IMR-90 (cell line): Measurements from ENCODE around the gene CNDP1. TPM values are rescaled to one million over a fixed set of nuclear protein-coding genes. Genes with fewer than 3 reads are reported as not detected.

Source experiments
- ATAC-seq: fragments of 200-7000 bp; cut with Tn5 transposase; 2 replicates; pipeline ENCODE4 v1.9.1; 2020; ENCODE audit warnings: low read depth, mild to moderate bottlenecking, moderate library complexity
- BruUV-seq: library from RNA; stranded (reverse); fragments of 400-500 nt; replicated peaks from 2 replicates; lab custom pipeline; 2021; lab: Mats Ljungman, UMichigan
- CTCF ChIA-PET: fragments of 300-600 bp; formaldehyde crosslinking; extraction: SDS; loops from one replicate; lab custom pipeline; 2021; ENCODE audit warnings: antibody characterized with exemption; lab: Yijun Ruan, JAX
- POLR2A ChIA-PET: fragments of 300-600 bp; sonication (Branson Sonifier 250); formaldehyde crosslinking; loops from one replicate; lab custom pipeline; 2022; ENCODE audit warnings: antibody characterized with exemption; ENCODE audit not compliant: unreplicated experiment; lab: Charles Lee
- DNase-seq: peaks from one replicate; pipeline ENCODE4 v3.0.0; 2013
- H2AFZ ChIP-seq: replicated peaks from 2 replicates; pipeline ENCODE3; 2013; ENCODE audit warnings: low read length, mild to moderate bottlenecking; ENCODE audit not compliant: poor library complexity
- H2AK5ac ChIP-seq: 2 replicates; pipeline ENCODE4 v1.6.1; 2013; ENCODE audit warnings: low read depth, low read length, inconsistent platforms
- H2AK9ac ChIP-seq: replicated peaks from 2 replicates; pipeline ENCODE3; 2013; ENCODE audit warnings: mild to moderate bottlenecking, low read depth, low read length, moderate library complexity; ENCODE audit not compliant: poor library complexity
- H2BK120ac ChIP-seq: 2 replicates; pipeline ENCODE4 v1.6.1; 2013; ENCODE audit warnings: low read depth, low read length, inconsistent platforms
- H2BK15ac ChIP-seq: 3 replicates; pipeline ENCODE4 v1.6.1; 2013; ENCODE audit warnings: low read depth, low read length, inconsistent platforms
- H2BK20ac ChIP-seq: 2 replicates; pipeline ENCODE4 v1.6.1; 2013; ENCODE audit warnings: low read depth, mild to moderate bottlenecking, inconsistent platforms, low read length, moderate library complexity
- H2BK5ac ChIP-seq: 2 replicates; pipeline ENCODE4 v1.6.1; 2013; ENCODE audit warnings: mild to moderate bottlenecking, low read depth, low read length, inconsistent platforms; ENCODE audit not compliant: poor library complexity, severe bottlenecking
- H3K14ac ChIP-seq: replicated peaks from 2 replicates; pipeline ENCODE4 v1.6.1; 2013; ENCODE audit warnings: low read depth, low read length, inconsistent platforms
- H3K18ac ChIP-seq: 2 replicates; pipeline ENCODE4 v1.6.1; 2013; ENCODE audit warnings: low read depth, low read length, control low read depth
- H3K23ac ChIP-seq: 2 replicates; pipeline ENCODE4 v1.6.1; 2013; ENCODE audit warnings: low read depth, low read length, inconsistent platforms
- H3K27ac ChIP-seq: 2 replicates; pipeline ENCODE4 v1.5.1; 2013; ENCODE audit warnings: mild to moderate bottlenecking, control low read depth, low read length; ENCODE audit not compliant: insufficient read depth
- H3K27me3 ChIP-seq: 2 replicates; pipeline ENCODE4 v1.6.1; 2013; ENCODE audit warnings: low read length; ENCODE audit not compliant: control insufficient read depth, insufficient read depth
- H3K36me3 ChIP-seq: 2 replicates; pipeline ENCODE4 v1.6.1; 2013; ENCODE audit warnings: low read length, mixed read lengths; ENCODE audit not compliant: control insufficient read depth, insufficient read depth
- H3K4ac ChIP-seq: 2 replicates; pipeline ENCODE4 v1.6.1; 2013; ENCODE audit warnings: low read depth, low read length, inconsistent platforms
- H3K4me1 ChIP-seq: 2 replicates; pipeline ENCODE4 v1.6.1; 2013; ENCODE audit warnings: low read length, mixed read lengths; ENCODE audit not compliant: control insufficient read depth, insufficient read depth
- H3K4me2 ChIP-seq: 2 replicates; pipeline ENCODE4 v1.6.1; 2013; ENCODE audit warnings: low read depth, mild to moderate bottlenecking, control low read depth, low read length, moderate library complexity
- H3K4me3 ChIP-seq: 2 replicates; pipeline ENCODE4 v1.5.1; 2013; ENCODE audit warnings: low read depth, mild to moderate bottlenecking, control low read depth, low read length, moderate library complexity; ENCODE audit not compliant: insufficient read depth
- H3K56ac ChIP-seq: 2 replicates; pipeline ENCODE4 v1.6.1; 2013; ENCODE audit warnings: low read length, inconsistent platforms; ENCODE audit not compliant: insufficient read depth; ENCODE audit errors: extremely low read depth
- H3K79me1 ChIP-seq, 2 experiments: 2 replicates each; pipeline ENCODE4 v1.6.1; 2013; ENCODE audit warnings: low read length in 2 of 2, inconsistent platforms in 1 of 2, low read depth in 1 of 2
- H3K9ac ChIP-seq: 2 replicates; pipeline ENCODE4 v1.6.1; 2013; ENCODE audit warnings: low read depth, low read length, control low read depth
- H3K9me1 ChIP-seq: 2 replicates; pipeline ENCODE4 v1.6.1; 2013; ENCODE audit warnings: low read length, inconsistent platforms; ENCODE audit not compliant: insufficient read depth
- H3K9me3 ChIP-seq: 2 replicates; pipeline ENCODE4 v1.6.1; 2013; ENCODE audit warnings: low read length; ENCODE audit not compliant: control insufficient read depth, insufficient read depth
- H4K20me1 ChIP-seq: 2 replicates; pipeline ENCODE4 v1.6.1; 2013; ENCODE audit warnings: low read length, inconsistent platforms; ENCODE audit not compliant: insufficient read depth
- H4K5ac ChIP-seq: 2 replicates; pipeline ENCODE4 v1.6.1; 2013; ENCODE audit warnings: mild to moderate bottlenecking, low read depth, low read length, control low read depth
- H4K8ac ChIP-seq, 2 experiments: 2 replicates each; pipeline ENCODE4 v1.6.1; 2013; ENCODE audit warnings: low read depth in 2 of 2, low read length in 2 of 2, control low read depth in 1 of 2, inconsistent platforms in 1 of 2
- H4K91ac ChIP-seq: 2 replicates; pipeline ENCODE4 v1.6.1; 2013; ENCODE audit warnings: low read depth, low read length, inconsistent platforms; ENCODE audit not compliant: insufficient read depth
- CHD1 ChIP-seq: IDR thresholded peaks from 2 replicates; pipeline ENCODE4 v1.6.1; 2012; ENCODE audit warnings: low read depth, low read length, improper control_type of control experiment
- CTCF ChIP-seq: conservative IDR thresholded peaks from 2 replicates; pipeline ENCODE4 v1.5.1; 2012; ENCODE audit warnings: mild to moderate bottlenecking, low read depth, low read length, improper control_type of control experiment
- FOS ChIP-seq: fragments of 150-350 bp; IDR thresholded peaks from 2 replicates; pipeline ENCODE4 v1.6.1; 2016; ENCODE audit warnings: low read depth, low read length
- MAFK ChIP-seq: IDR thresholded peaks from 2 replicates; pipeline ENCODE4 v1.6.1; 2012; ENCODE audit warnings: low read depth, low read length, improper control_type of control experiment
- MAZ ChIP-seq: IDR thresholded peaks from 2 replicates; pipeline ENCODE4 v1.6.1; 2012; ENCODE audit warnings: low read depth, mild to moderate bottlenecking, low read length, improper control_type of control experiment, moderate library complexity, borderline replicate concordance
- MXI1 ChIP-seq: IDR thresholded peaks from 2 replicates; pipeline ENCODE4 v1.6.1; 2012; ENCODE audit warnings: low read depth, mild to moderate bottlenecking, low read length, moderate library complexity, borderline replicate concordance
- NFE2L2 ChIP-seq: fragments of 150-350 bp; IDR thresholded peaks from 2 replicates; pipeline ENCODE4 v1.6.1; 2016; ENCODE audit warnings: low read depth, mild to moderate bottlenecking, low read length
- POLR2A ChIP-seq: IDR thresholded peaks from 2 replicates; pipeline ENCODE4 v1.6.1; 2012; ENCODE audit warnings: mild to moderate bottlenecking, low read depth, low read length
- RAD21 ChIP-seq: IDR thresholded peaks from 2 replicates; pipeline ENCODE4 v1.6.1; 2012; ENCODE audit warnings: low read length, improper control_type of control experiment
- WGBS, 2 experiments: methylation state at CpG; one replicate each; pipeline versions ENCODE4 v1.1.5 to v1.1.7; 2013; ENCODE audit warnings: missing lambda C conversion rate in 2 of 2; ENCODE audit not compliant: insufficient read length in 1 of 2; ENCODE audit errors: extremely low coverage in 2 of 2; 5-methylcytosine and 5-hydroxymethylcytosine counted together
- dilution Hi-C: fragments of 300-500 bp; cut with HindIII; formaldehyde crosslinking; loops from one replicate; pipeline ENCODE4 v1.14.3; 2018; ENCODE audit warnings: low sequenced_read_pairs; ENCODE audit not compliant: unreplicated experiment
- in situ Hi-C: fragments of 300-500 bp; cut with MboI; formaldehyde crosslinking; loops from 3 replicates; pipeline ENCODE4 v1.14.3; 2019; ENCODE audit warnings: low sequenced_read_pairs, inconsistent platforms, mixed read lengths
- intact Hi-C: fragments of 100-400 bp; cut with micrococcal nuclease; formaldehyde crosslinking; loops from 2 replicates; pipeline ENCODE4 v1.10.0; 2022
- polyA plus RNA-seq, 3 experiments: library from polyadenylated mRNA; depleted of rRNA; stranded (reverse); fragments of >200 nt; gene quantifications; 2 replicates each; pipeline ENCODE4 v1.2.3, GENCODE V29; 2012; ENCODE audit warnings: low replicate concordance in 1 of 3
- total RNA-seq: library from RNA; depleted of rRNA; stranded (reverse); fragments of >200 nt; gene quantifications from 2 replicates; pipeline ENCODE4 v1.2.3, GENCODE V29; 2012
- TF ChIP-seq, protein P1 (sequence below): fragments of 150-350 bp; IDR thresholded peaks from 2 replicates; pipeline ENCODE4 v1.6.1; 2016; ENCODE audit warnings: low read depth, mild to moderate bottlenecking, low read length, moderate library complexity, borderline replicate concordance

The CNDP1 gene
- total and polyA plus RNA-seq, 2 of the 4 experiments (the other 2 are of a cell fraction) = not detected

- TF ChIP-seq MAFK (no peak), MAZ (no peak), CTCF (no peak), CHD1 (no peak), POLR2A (no peak), MXI1 (no peak), FOS (no peak), NFE2L2 (no peak), RAD21 (no peak)
- TF ChIP-seq, protein P1, sequence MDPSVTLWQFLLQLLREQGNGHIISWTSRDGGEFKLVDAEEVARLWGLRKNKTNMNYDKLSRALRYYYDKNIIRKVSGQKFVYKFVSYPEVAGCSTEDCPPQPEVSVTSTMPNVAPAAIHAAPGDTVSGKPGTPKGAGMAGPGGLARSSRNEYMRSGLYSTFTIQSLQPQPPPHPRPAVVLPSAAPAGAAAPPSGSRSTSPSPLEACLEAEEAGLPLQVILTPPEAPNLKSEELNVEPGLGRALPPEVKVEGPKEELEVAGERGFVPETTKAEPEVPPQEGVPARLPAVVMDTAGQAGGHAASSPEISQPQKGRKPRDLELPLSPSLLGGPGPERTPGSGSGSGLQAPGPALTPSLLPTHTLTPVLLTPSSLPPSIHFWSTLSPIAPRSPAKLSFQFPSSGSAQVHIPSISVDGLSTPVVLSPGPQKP = no peak
- Histone ChIP-seq H2BK120ac (no peak overlapping the region), H2AK9ac (no peak overlapping the region), H4K8ac (no peak overlapping the region), H3K79me1 (no peaks in the 10 kb centered on the region), H2BK20ac (no peak overlapping the region), H2BK5ac (no peak overlapping the region), H3K4ac (no peak overlapping the region), H2AFZ (no peak overlapping the region), H4K5ac (no peak overlapping the region), H3K14ac (no peak overlapping the region), H3K23ac (no peak overlapping the region), H3K36me3 (no peaks in the 10 kb centered on the region), H4K20me1 (no peaks in the 10 kb centered on the region), H3K4me2 (no peak overlapping the region), H3K9me3 (no peaks in the 10 kb centered on the region), H2AK5ac (no peak overlapping the region), H3K27ac (no peak overlapping the region), H3K9ac (no peak overlapping the region), H3K4me1 (no peaks in the 10 kb centered on the region), H4K91ac (no peak overlapping the region), H3K4me3 (no peak overlapping the region), H3K18ac (no peak overlapping the region), H3K27me3 (peaks cover 19% of the 10 kb centered on the region), H3K9me1 (no peaks in the 10 kb centered on the region), H2BK15ac (no peak overlapping the region), H3K56ac (no peak overlapping the region)
- dilution Hi-C loops (no loop called here), intact Hi-C loops (no loop called here), in situ Hi-C loops (loop anchor here (25.0 kb wide), 1 partner anchor 363 kb away; no protein-coding TSS in a partner anchor)
- no peak for ATAC-seq
- ChIA-PET POLR2A (no interaction called here), CTCF (no interaction called here)
- BruUV-seq = no TSS peak
- no peak for DNase-seq
- WGBS, 2 experiments = 61% methylated on average over 2 of the region's 2 CpGs; no CpG with 5 or more reads in 1 of the 2 experiments
Observed at GRCh38 chr18:74574916-74575315, 40.6 kb downstream of the CNDP1 start.
